GM12864 (cell line): ENCODE results near the gene RCOR2.

Source experiments
- DNase-seq: peaks from one replicate; pipeline ENCODE4 v3.0.0-alpha.2; 2011; ENCODE audit warnings: low read depth
- H3K4me3 ChIP-seq: 2 replicates; pipeline ENCODE4 v1.5.1; 2011; ENCODE audit warnings: mild to moderate bottlenecking, low read depth, low read length, control low read depth
- CTCF ChIP-seq: IDR thresholded peaks from 2 replicates; pipeline ENCODE4 v1.5.1; 2011; ENCODE audit warnings: low read depth, mild to moderate bottlenecking, moderate library complexity, low read length, control low read depth, inconsistent platforms; ENCODE audit errors: missing control alignments

Gene RCOR2

GRCh38 chr11:63945477-63946163 is 28.7 kb upstream of the RCOR2 start:
- DNase-seq, result no peak
- peak; percentile 70 for TF ChIP-seq CTCF
- H3K4me3 ChIP-seq, result no peak overlapping the region

GRCh38 chr11:63944987-63945386 is 28.0 kb upstream of the RCOR2 start:
- no peak overlapping the region for H3K4me3 ChIP-seq
- no peak for TF ChIP-seq CTCF
- DNase-seq, result no peak

GRCh38 chr11:63942803-63943202 is 25.8 kb upstream of the RCOR2 start:
- H3K4me3 ChIP-seq, result no peak overlapping the region
- TF ChIP-seq CTCF, result no peak
- no peak for DNase-seq

- no peak for DNase-seq
- no peak for TF ChIP-seq CTCF
These were observed 24.9 kb upstream of the RCOR2 start for GRCh38 chr11:63941901-63942300.

GRCh38 chr11:63940786-63941185 is 23.8 kb upstream of the RCOR2 start:
- no peak for TF ChIP-seq CTCF
- H3K4me3 ChIP-seq, result no peak overlapping the region
- no peak for DNase-seq

More at GRCh38 chr11:63941901-63942300, 24.9 kb upstream of the RCOR2 start:
- H3K4me3 ChIP-seq, result no peak overlapping the region

- H3K4me3 ChIP-seq, result peak overlapping the region; percentile 68
- DNase-seq, result no peak
- no peak for TF ChIP-seq CTCF
These were observed 22.5 kb upstream of the RCOR2 start for GRCh38 chr11:63939397-63939891.
